T follicular helper cell (primary cell): Measurements from ENCODE around the gene CLSTN1.
"Not testable (repeated sequence)": the region's sequence is repeated elsewhere in the genome, so short reads cannot be mapped to it uniquely, and the experiment has no call there.

Source experiments
- DNase-seq: peaks from one replicate; pipeline ENCODE4 v3.0.0-alpha.2; 2020; ENCODE audit warnings: low read depth

Gene CLSTN1

DNA sequence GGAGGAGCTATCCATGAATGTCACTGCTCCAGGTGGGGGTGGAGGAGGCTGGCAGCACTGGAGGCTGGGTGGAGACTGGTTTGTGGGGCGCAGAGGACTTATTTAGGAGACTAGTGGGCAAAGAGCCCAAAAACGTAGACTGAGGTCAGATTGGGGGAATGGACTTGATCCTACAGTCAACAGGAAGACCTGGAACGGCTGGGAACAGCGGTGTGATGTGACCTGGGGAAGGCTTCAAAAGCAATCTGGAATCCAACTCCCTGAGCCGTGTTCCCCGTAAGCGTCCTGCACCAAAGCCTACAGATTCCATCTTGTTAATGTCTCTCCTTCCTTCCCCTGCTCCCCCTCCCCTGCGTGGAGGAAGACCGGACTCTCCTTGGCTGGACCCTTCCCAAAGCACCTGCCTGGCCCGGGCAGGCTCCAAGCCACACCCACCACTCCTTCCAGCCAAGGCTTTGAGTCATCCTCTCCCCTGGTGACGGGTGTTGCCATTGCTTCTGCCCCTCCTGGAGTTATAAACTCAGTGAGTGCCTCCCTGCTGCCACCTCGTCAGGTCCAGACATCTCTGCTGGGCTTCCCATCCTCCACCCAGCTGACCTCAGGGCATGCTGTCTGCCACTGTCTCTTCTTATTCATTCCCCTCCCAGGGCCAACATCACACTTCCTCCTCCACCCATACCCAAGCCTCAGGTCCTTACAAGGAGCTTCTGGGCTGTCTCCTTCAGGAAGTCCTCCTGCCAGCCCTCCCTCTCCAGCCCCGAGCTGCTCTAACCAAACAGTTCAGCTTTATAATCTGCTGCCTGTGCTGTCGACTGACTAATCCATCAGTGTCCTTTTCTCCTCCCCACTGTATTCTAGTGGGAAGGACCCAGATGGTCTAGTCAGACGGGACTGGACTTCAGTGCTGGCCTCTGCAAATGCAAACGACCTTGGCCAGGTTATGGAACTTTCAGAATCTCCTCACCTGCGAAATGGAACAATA, 1.6 kb upstream of the CLSTN1 start:
- peak; percentile 28 for DNase-seq

GRCh38 chr1:9824702-9825089, 931 bp upstream of the CLSTN1 start:
- no peak for DNase-seq

DNA sequence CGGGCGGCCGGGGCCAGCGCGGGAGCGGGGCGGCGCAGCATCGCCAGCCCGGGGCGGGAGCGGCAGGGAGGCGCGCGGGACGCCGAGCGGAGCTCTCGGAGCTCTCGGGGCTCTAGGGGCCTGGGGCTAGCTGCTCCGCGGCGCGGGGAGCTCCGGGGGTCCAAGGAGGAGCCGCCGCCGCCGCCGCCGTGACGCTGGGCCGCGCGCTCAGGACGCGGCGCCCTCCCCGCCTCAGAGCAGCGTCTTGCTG, 147 bp downstream of the CLSTN1 start:
- DNase-seq: no peak

DNA sequence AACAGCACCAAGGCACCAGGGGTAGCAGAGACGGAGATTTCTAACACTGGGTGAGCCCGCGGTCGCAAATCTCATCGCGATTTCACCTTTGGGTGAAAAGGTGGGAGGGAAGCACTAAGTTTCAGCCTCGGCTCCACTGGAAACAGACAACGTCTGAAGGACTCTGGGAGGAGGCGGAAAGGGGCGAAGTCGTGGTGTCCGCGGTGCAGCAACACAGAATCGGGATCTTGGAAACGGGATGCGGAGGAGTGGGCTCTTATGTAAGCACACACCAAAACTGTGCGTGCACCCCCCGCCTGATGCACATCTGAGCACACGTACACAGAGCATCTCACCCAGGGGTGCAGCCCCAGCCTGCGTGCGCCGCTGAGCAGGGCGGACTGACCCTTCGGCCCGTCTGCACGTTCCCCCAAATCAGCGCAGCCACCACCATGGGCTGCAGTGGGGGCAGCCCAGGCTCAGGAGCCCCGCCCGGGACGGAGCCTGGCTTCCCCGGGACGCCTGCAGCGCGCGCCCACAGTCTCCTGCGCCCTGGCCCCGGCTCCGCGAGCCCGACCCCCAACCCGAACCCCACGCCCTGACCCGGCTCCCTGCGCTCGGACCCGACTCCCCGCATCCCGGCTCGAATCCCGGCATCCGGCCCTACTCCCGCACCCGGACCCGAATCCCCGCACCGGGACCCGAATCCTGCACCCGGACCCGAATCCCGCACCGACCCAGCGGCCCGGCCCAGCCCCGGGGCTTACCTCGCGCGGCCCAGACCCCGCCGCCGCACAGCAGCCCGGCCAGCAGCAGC, 670 bp downstream of the CLSTN1 start:
- DNase-seq: no peak

DNA sequence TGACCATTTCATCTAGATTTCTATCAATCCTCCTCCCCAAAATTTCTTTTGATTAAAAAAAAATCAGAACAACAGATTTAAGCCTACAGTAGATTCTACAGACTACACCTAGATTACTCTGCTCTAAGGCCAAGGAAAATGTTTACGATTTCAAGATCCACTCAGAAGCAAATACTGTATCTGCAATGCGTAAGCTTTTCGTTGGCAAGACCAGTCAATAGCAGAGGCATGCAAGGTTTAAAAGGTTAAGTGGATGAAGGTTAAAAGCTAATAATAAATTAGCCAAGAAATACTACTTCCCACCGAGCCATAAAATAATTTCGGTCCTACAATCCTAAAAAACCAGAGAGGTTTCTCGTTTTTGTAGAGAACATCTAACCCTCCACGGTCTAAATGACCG, 1.3 kb downstream of the CLSTN1 start:
- no peak for DNase-seq

GRCh38 chr1:9821710-9822109, 2.1 kb downstream of the CLSTN1 start:
- no peak for DNase-seq

- DNase-seq: no peak
Observed at GRCh38 chr1:9820521-9820920, 3.2 kb downstream of the CLSTN1 start.

GRCh38 chr1:9817734-9818133, 6.0 kb downstream of the CLSTN1 start:
- DNase-seq: no peak

DNA sequence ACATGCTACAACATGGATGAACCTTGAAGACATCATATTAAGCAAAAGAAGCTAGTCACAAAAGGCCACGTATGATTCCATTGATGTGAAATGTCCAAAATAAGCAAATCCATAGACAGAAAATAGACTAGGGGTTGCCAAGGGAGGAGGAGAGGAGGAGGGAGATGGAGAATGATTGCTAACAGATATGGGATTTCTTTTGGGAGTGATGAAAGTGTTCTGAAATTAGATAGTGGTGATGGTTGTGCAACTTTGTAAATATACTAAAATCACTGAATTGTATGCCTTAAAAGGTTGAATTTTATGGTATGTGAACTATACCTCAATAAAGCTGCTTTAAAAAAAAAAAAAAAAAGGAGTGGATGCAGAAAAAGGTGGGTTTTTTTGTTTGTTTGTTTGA, 7.6 kb downstream of the CLSTN1 start:
- no peak for DNase-seq

DNA sequence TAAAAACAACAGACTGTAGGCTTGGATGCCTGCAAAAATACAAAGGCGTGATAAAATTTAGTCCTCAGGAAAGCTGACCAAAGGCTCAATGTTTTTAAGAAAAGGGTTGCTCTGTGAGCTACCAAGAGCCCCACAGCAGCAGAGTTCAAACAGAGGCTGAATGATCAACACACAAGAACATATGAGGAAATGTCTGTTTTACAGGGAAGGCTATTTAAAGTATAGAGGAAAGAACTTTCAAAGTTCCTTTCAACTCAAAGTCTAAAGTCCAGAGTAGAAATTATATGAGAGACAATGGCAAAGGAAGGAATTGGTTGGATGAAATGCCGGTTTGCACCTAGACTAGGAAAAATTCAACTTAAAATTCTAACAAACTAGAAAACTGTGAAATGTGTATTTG, 8.6 kb downstream of the CLSTN1 start:
- DNase-seq: no peak

GRCh38 chr1:9814619-9815018, 9.1 kb downstream of the CLSTN1 start:
- DNase-seq: no peak

DNA sequence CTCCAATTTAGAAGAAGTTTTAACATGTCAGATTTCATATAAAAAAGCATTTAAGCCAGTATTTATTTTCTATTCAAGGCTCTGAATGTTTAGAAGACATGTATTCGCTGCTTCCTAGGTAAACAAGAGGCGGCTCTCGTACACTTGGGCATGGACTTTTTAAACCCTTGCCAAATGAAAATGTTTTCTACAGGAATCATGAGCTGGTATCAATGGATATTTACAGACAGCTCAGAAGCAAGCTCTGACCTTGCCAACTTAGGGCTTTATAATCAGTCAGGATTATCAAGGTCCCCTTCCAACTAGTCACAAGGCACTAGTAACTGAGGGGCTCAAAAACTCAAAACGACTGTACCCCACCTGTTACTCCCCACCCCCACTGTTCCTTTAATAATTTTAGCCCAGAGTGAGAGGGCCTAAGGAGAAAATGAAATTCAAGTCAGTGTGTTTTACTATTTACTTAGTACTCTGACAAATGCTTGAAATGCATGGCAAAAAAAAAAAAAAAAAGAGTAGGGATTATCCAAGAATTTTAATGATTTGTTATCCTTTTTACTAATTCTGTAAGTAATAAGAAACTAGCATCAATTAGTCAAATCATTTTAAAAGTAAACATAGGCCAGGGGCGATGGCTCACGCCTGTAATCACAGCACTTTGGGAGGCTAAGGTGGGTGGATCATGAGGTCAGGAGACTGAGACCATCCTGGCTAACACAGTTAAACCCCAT, 12.4 kb downstream of the CLSTN1 start:
- DNase-seq: no peak

DNA sequence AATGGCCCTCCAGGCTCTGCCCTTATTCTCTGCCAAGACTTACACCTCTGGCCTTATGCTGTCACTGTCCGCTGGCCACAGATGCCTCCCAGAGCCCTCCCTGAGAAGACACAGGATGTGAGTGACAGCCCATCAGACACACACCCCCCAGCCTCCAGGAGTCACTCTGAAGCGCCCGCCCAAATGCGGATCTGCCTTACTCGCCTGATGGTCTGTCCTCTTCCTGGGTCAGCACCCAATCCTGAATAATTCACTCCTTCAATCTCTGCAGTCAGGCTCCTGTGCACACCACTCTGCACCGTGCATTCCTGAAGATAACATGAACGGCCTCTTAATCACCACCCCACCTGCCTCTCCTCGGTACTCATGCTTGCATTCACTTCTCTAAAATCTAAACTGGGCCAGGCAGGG, 14.7 kb downstream of the CLSTN1 start:
- no peak for DNase-seq

- no peak for DNase-seq
Observed at GRCh38 chr1:9808459-9808858, 15.3 kb downstream of the CLSTN1 start.

DNA sequence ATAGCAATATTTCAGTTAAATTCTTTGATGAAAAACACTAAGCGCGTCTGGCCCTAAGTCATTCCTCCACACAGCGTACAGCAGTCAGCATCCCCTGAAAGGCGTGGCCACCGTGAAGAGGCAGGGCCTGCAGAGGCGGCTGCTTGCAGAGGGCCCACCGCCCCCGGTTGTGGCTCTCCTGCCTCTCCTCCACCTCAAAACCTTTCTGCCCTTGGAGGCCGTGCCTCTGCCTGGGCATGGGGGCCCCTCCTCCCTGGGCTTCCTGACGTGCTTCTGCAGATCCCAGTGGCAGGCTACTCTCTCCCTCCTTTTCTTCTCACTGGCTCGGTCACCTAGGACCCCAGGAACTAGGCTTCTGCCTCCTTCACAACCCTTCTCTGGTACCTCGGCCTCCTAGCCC, 16.2 kb downstream of the CLSTN1 start:
- no peak for DNase-seq

DNA sequence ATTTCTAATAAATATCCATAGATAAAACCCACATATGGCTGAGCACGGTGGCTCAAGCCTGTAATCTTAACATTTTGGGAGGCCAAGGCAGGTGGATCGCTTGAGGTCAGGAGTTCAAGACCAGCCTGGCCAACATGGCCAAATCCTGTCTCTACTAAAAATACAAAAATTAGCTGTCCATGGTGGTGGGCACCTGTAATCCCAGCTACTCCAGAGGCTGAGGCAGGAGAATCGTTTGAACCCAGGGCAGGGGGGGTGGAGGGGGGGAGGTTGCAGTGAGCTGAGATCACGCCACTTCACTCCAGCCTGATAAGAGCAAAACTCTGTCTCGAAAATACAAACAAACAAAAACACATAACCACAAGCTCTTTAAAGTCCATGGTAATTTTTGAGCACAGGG, 17.8 kb downstream of the CLSTN1 start:
- not testable (repeated sequence) for DNase-seq

GRCh38 chr1:9805006-9805508, 18.7 kb downstream of the CLSTN1 start:
- no peak for DNase-seq

GRCh38 chr1:9803003-9803918, 20.5 kb downstream of the CLSTN1 start:
- DNase-seq: not testable (repeated sequence)

- no peak for DNase-seq
Observed at GRCh38 chr1:9801909-9802308, 21.9 kb downstream of the CLSTN1 start.

- DNase-seq: no peak
Observed at GRCh38 chr1:9798236-9799130, 25.3 kb downstream of the CLSTN1 start.
